A549 (cell line): ENCODE data around the gene RNH1.

Source experiments
- HOXA7 ChIP-seq: fragments of 250-450 bp; sonication (Bioruptor Pico); IDR thresholded peaks from 2 replicates; pipeline ENCODE4 v1.5.0; 2020; ENCODE audit warnings: mild to moderate bottlenecking, moderate library complexity
- POLR2A ChIP-seq: IDR thresholded peaks from 2 replicates; pipeline ENCODE4 v1.6.1; 2012; ENCODE audit warnings: mild to moderate bottlenecking, low read length
- REST ChIP-seq: fragments of 200-600 bp; sonication (generic); IDR thresholded peaks from 2 replicates; pipeline ENCODE4 v1.6.1; 2016; ENCODE audit warnings: antibody characterized with exemption, mild to moderate bottlenecking, moderate library complexity
- TF ChIP-seq, protein P1 (sequence below): fragments of >200 bp; sonication (Bioruptor Twin); formaldehyde crosslinking; IDR thresholded peaks from 3 replicates; pipeline ENCODE4 v1.5.1; 2016
- TF ChIP-seq, protein P2 (sequence below): IDR thresholded peaks from 2 replicates; pipeline ENCODE4 v1.6.1; 2012

GRCh38 chr11:501683-502287, 5.3 kb downstream of the RNH1 start:
- TF ChIP-seq, protein P1, sequence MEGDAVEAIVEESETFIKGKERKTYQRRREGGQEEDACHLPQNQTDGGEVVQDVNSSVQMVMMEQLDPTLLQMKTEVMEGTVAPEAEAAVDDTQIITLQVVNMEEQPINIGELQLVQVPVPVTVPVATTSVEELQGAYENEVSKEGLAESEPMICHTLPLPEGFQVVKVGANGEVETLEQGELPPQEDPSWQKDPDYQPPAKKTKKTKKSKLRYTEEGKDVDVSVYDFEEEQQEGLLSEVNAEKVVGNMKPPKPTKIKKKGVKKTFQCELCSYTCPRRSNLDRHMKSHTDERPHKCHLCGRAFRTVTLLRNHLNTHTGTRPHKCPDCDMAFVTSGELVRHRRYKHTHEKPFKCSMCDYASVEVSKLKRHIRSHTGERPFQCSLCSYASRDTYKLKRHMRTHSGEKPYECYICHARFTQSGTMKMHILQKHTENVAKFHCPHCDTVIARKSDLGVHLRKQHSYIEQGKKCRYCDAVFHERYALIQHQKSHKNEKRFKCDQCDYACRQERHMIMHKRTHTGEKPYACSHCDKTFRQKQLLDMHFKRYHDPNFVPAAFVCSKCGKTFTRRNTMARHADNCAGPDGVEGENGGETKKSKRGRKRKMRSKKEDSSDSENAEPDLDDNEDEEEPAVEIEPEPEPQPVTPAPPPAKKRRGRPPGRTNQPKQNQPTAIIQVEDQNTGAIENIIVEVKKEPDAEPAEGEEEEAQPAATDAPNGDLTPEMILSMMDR, result no peak
- no peak for TF ChIP-seq HOXA7 (CRISPR knock-in tag)
- TF ChIP-seq, protein P2, sequence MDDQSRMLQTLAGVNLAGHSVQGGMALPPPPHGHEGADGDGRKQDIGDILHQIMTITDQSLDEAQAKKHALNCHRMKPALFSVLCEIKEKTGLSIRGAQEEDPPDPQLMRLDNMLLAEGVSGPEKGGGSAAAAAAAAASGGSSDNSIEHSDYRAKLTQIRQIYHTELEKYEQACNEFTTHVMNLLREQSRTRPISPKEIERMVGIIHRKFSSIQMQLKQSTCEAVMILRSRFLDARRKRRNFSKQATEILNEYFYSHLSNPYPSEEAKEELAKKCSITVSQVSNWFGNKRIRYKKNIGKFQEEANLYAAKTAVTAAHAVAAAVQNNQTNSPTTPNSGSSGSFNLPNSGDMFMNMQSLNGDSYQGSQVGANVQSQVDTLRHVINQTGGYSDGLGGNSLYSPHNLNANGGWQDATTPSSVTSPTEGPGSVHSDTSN, result no peak
- no peak for TF ChIP-seq POLR2A
- no peak for TF ChIP-seq REST
